Suprapubic skin (tissue), 3 donors: ENCODE results near the gene FRMD4A.

Experiments
- CTCF ChIP-seq, 2 donors: fragments of 200-600 bp in 1 of 2; fragments of 450-650 bp in 1 of 2; sonication (generic) in 1 of 2; IDR thresholded peaks; one replicate each; pipeline ENCODE4 v1.5.1; 2016 to 2019; ENCODE audit warnings: antibody characterized with exemption in 2 of 2, mild to moderate bottlenecking in 1 of 2, moderate library complexity in 1 of 2
- EP300 ChIP-seq: sonication (generic); formaldehyde crosslinking; IDR thresholded peaks from one replicate; pipeline ENCODE4 v1.6.1; 2017; ENCODE audit warnings: antibody characterized with exemption
- POLR2A ChIP-seq, 2 donors: fragments of 450-650 bp; IDR thresholded peaks; one replicate each; pipeline ENCODE4 v1.6.1; 2017; ENCODE audit warnings: antibody characterized with exemption in 2 of 2, mild to moderate bottlenecking in 2 of 2, moderate library complexity in 2 of 2

DNA sequence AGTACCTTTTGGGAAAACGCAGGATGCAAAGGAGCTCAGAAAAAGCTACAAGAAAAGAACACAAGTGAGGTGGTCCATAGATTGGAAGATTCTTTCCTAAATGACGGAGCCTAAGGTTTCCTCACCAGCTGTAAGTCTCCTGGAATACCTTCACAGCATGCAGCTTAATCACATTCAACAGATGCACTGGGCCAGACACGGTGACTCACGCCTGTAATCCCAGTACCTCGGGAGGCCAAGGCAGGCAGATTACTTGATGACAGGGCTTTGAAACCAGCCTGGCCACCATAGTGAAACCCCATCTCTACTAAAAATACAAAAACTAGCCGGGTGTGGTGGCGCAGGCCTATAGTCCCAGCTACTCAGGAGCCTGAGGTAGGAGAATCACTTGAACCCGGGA lies 228.7 kb downstream of the FRMD4A start:
- TF ChIP-seq CTCF (IDR thresholded peaks at IDR 0.05), result no peak
- TF ChIP-seq POLR2A (IDR thresholded peaks at IDR 0.05), result no peak
- no peak for TF ChIP-seq EP300
